K562 (cell line): ENCODE results near the gene MOB1A. TPM values are rescaled to one million over a fixed set of nuclear protein-coding genes. Genes with fewer than 3 reads are reported as not detected.

Source experiments
- ATAC-seq: fragments of 200-7000 bp; cut with Tn5 transposase; 3 replicates; pipeline ENCODE4 v1.9.1; 2020; ENCODE audit warnings: moderate library complexity
- BruUV-seq: library from RNA; stranded (reverse); fragments of 400-500 nt; replicated peaks from 2 replicates; lab custom pipeline; 2021; lab: Mats Ljungman, UMichigan
- CTCF ChIA-PET: fragments of 300-600 bp; formaldehyde crosslinking; extraction: SDS; loops from one replicate; lab custom pipeline; 2021; ENCODE audit warnings: low intra/inter-chr PET ratio; lab: Yijun Ruan, JAX
- POLR2A ChIA-PET: fragments of 300-600, 350-650 bp; sonication (Branson Sonifier 250); formaldehyde crosslinking; extraction: SDS; loops from one replicate; lab custom pipeline; 2021; ENCODE audit warnings: antibody characterized with exemption, inconsistent platforms; lab: Yijun Ruan, JAX
- DNase-seq, 4 experiments: peaks; one replicate each; pipeline versions ENCODE4 v3.0.0 to v3.0.0-alpha.2; 2011 to 2018; ENCODE audit warnings: low spot score in 3 of 4, mixed read lengths in 3 of 4; ENCODE audit errors: extremely low read depth in 1 of 4
- FAIRE-seq: peaks from 2 replicates; lab custom pipeline; 2011; peaks lifted over from hg19 to GRCh38; lab: Jason Lieb, UNC
- H2AFZ ChIP-seq: 2 replicates; pipeline ENCODE4 v1.6.0; 2011; ENCODE audit warnings: low read depth, low read length, control low read depth, inconsistent platforms
- H3K27ac ChIP-seq: fragments of 200-600 bp; 3 replicates; pipeline ENCODE4 v1.8.0; 2011; ENCODE audit warnings: low read depth, mild to moderate bottlenecking, control low read depth, inconsistent platforms, low read length, moderate library complexity, mixed read lengths; ENCODE audit errors: extremely low read depth
- H3K27me3 ChIP-seq, 2 experiments: fragments of 300-600 bp in 1 of 2; 2 replicates in 1 of 2; 3 replicates in 1 of 2; pipeline versions ENCODE4 v1.6.0 to v1.8.0; 2011; ENCODE audit warnings: inconsistent platforms in 2 of 2, low read length in 2 of 2, mild to moderate bottlenecking in 1 of 2, mixed read lengths in 1 of 2, moderate library complexity in 1 of 2; ENCODE audit not compliant: control insufficient read depth in 2 of 2, insufficient read depth in 2 of 2
- H3K36me3 ChIP-seq: fragments of 300-600 bp; 3 replicates; pipeline ENCODE4 v1.8.0; 2011; ENCODE audit warnings: mild to moderate bottlenecking, low read length, inconsistent platforms; ENCODE audit not compliant: control insufficient read depth, insufficient read depth
- H3K4me1 ChIP-seq, 2 experiments: fragments of 200-600 bp in 1 of 2; replicated peaks in 1 of 2; 2 replicates in 1 of 2; 3 replicates in 1 of 2; pipeline versions ENCODE4 v1.5.1 to v1.8.0; 2011; ENCODE audit warnings: inconsistent platforms in 2 of 2, low read length in 2 of 2, mild to moderate bottlenecking in 1 of 2, mixed read lengths in 1 of 2, moderate library complexity in 1 of 2; ENCODE audit not compliant: control insufficient read depth in 2 of 2, insufficient read depth in 2 of 2
- H3K4me2 ChIP-seq: 2 replicates; pipeline ENCODE4 v1.6.1; 2011; ENCODE audit warnings: low read length, control low read depth, inconsistent platforms, mixed read lengths; ENCODE audit not compliant: insufficient read depth
- H3K4me3 ChIP-seq: fragments of 200-600 bp; sonication (generic), shearing (Covaris generic); 2 replicates; pipeline ENCODE4 v1.5.1; 2016; ENCODE audit warnings: control low read depth, inconsistent platforms
- H3K79me2 ChIP-seq: fragments of 200-600 bp; 3 replicates; pipeline ENCODE4 v1.8.0; 2011; ENCODE audit warnings: low read length, inconsistent platforms; ENCODE audit not compliant: control insufficient read depth, insufficient read depth
- H3K9ac ChIP-seq, 2 experiments: 2 replicates each; pipeline versions ENCODE4 v1.6.0 to v1.6.1; 2011; ENCODE audit warnings: low read depth in 2 of 2, low read length in 2 of 2, control low read depth in 1 of 2, inconsistent platforms in 1 of 2, mild to moderate bottlenecking in 1 of 2, mixed read lengths in 1 of 2; ENCODE audit not compliant: insufficient read depth in 1 of 2
- H3K9me1 ChIP-seq: one replicate; pipeline ENCODE4 v1.6.0; 2011; ENCODE audit warnings: inconsistent platforms, mild to moderate bottlenecking, low read length, moderate library complexity; ENCODE audit not compliant: control insufficient read depth, insufficient read depth
- H3K9me3 ChIP-seq: replicated peaks from 2 replicates; pipeline ENCODE4 v1.5.1; 2011; ENCODE audit warnings: low read depth, low read length, inconsistent platforms; ENCODE audit not compliant: control insufficient read depth, insufficient read depth
- H4K20me1 ChIP-seq: replicated peaks from 2 replicates; pipeline ENCODE4 v1.6.1; 2011; ENCODE audit warnings: low read length, inconsistent platforms, mixed read lengths; ENCODE audit not compliant: control insufficient read depth, insufficient read depth
- CEBPG ChIP-seq, 3 experiments: fragments of 200-800 bp in 1 of 3; sonication (Bioruptor generic) in 1 of 3; sonication (generic) in 1 of 3; formaldehyde crosslinking in 1 of 3; IDR thresholded peaks in 2 of 3; conservative IDR thresholded peaks in 1 of 3; 2 replicates each; pipeline versions ENCODE4 v1.6.1 to v1.8.0; 2016 to 2022; ENCODE audit warnings: missing compliant biosample characterization in 2 of 3, missing genetic modification characterization in 2 of 3, mild to moderate bottlenecking in 1 of 3, missing genetic modification reagents in 1 of 3
- PRDM10 ChIP-seq: fragments of 450-650 bp; IDR thresholded peaks from 2 replicates; pipeline ENCODE4 v1.6.1; 2018; ENCODE audit not compliant: partially characterized antibody
- RAD51 ChIP-seq: fragments of 450-650 bp; IDR thresholded peaks from 2 replicates; pipeline ENCODE4 v1.7.1; 2016; ENCODE audit warnings: low read depth, mild to moderate bottlenecking, borderline replicate concordance
- TBP ChIP-seq: optimal IDR thresholded peaks from 2 replicates; pipeline ENCODE3; 2011; ENCODE audit warnings: low read depth, low read length, improper control_type of control experiment
- WGBS: fragments of 100-300 bp; shearing (Covaris generic); methylation state at CpG from one replicate; pipeline ENCODE4 v1.1.6; 2016; ENCODE audit warnings: low coverage, mixed read lengths; ENCODE audit not compliant: insufficient coverage; ENCODE audit errors: missing lambda C conversion rate; 5-methylcytosine and 5-hydroxymethylcytosine counted together
- in situ Hi-C: fragments of 300-500 bp; cut with MboI; formaldehyde crosslinking; loops from 4 replicates; pipeline ENCODE4 v1.15.0; 2018; ENCODE audit warnings: inconsistent platforms, mixed read lengths
- intact Hi-C: fragments of 100-400 bp; cut with micrococcal nuclease; formaldehyde crosslinking; loops from 2 replicates; pipeline ENCODE4 v1.14.2; 2022
- polyA plus RNA-seq, 8 experiments: library from polyadenylated mRNA; depleted of rRNA in 4 of 8; stranded (reverse) in 5 of 8; unstranded in 3 of 8; fragments of >200 nt; fragmentation: Nextera tagmentation in 2 of 8; fragmentation: Illumina TruSeq in 1 of 8; extraction: Ambion mirVana in 2 of 8; extraction: Trizol in 1 of 8; gene quantifications; 2 replicates each; pipeline versions ENCODE4 v1.2.1 to v1.2.3, GENCODE V29; 2011 to 2014; ENCODE audit warnings: inconsistent platforms in 1 of 8, missing spikeins in 1 of 8
- total RNA-seq, 7 experiments: library from RNA; depleted of rRNA in 6 of 7; stranded (reverse); fragments of >200 nt in 6 of 7; fragmentation: Illumina TruSeq in 2 of 7; extraction: Trizol in 2 of 7; gene quantifications; 2 replicates each; pipeline versions ENCODE4 v1.2.1 to v1.2.3, GENCODE V29; 2011 to 2021; ENCODE audit warnings: low replicate concordance in 1 of 7

Gene MOB1A
- total and polyA plus RNA-seq, 9 of the 15 experiments (the other 6 are each of a cell fraction or from before 2014, with no cell fraction given), result 24.8 to 100 (median 60.2) TPM

- WGBS, result 37% methylated on average over 5 of the region's 5 CpGs
- no peaks in the 10 kb centered on the region for H3K9me3 ChIP-seq
- H3K79me2 ChIP-seq, result peaks cover 74% of the 10 kb centered on the region
- peak overlapping the region; percentile 11; the same call in 1 of the 2 replicates for H2AFZ ChIP-seq
- in situ Hi-C loops, result no loop called here
- no peaks in the 10 kb centered on the region for H4K20me1 ChIP-seq
- TF ChIP-seq TBP (peak; percentile 25), RAD51 (no peak), PRDM10 (peak; percentile 7), CEBPG (CRISPR knock-in tag; IDR thresholded peaks at IDR 0.05) (0 out of 2 replicates have a peak, but pooled peaks have one; percentile 5), CEBPG (tag; conservative IDR thresholded peaks at IDR 0.05 in 1 of 2, IDR thresholded peaks at IDR 0.05 in 1 of 2) (no peak)
- peak overlapping the region; percentile 64 for H3K4me3 ChIP-seq
- BruUV-seq, result no TSS peak
- ATAC-seq (peak; percentile 14), FAIRE-seq (no peak), DNase-seq (peak in 2 of 4 experiments; percentile 59 to 64)
- peaks cover 31 to 35% of the 10 kb centered on the region in 2 experiments for H3K4me1 ChIP-seq
- intact Hi-C loops, result loop anchor here (2.0 to 10.0 kb wide), 4 partner anchors 50 to 464 kb away; partner anchors contain the start of genes DGUOK, MTHFD2 and STAMBP
- no peaks in the 10 kb centered on the region for H3K27me3 ChIP-seq
- POLR2A ChIA-PET, result interaction anchor here (0.7 to 7.8 kb wide), 17 partner anchors 11 to 469 kb away, joined by 3 to 56 read pairs (median 3); partner anchors contain the start of genes MOB1A and MTHFD2
- H3K27ac ChIP-seq, result peak overlapping the region; percentile 80
- H3K9me1 ChIP-seq, result no peaks in the 10 kb centered on the region
- H3K36me3 ChIP-seq, result peaks cover 64% of the 10 kb centered on the region
- peak overlapping the region; percentile 96 for H3K4me2 ChIP-seq
- H3K9ac ChIP-seq, result peak overlapping the region; percentile 39 to 82; a peak in 3 of 4 replicates
- CTCF ChIA-PET, result interaction anchor here (0.6 kb wide), 1 partner anchor 45 kb away, joined by 3 read pairs; no protein-coding TSS in a partner anchor
These were observed 29.5 kb downstream of the MOB1A start for GRCh38 chr2:74149247-74149525.
